Activated CD4-positive, alpha-beta T cell treated with anti-CD3 and anti-CD28 coated beads, Interleukin-2, amount 50 U/mL, for 24 hours (primary cell): ENCODE data around the gene TMPRSS3.

ENCODE experiments used
- DNase-seq, 2 donors: peaks; one replicate each; pipeline ENCODE4 v3.0.0-alpha.2; 2020; ENCODE audit warnings: low read depth in 1 of 2, low spot score in 1 of 2

TMPRSS3 gene

GRCh38 chr21:42429021-42429420 lies 33.2 kb upstream of the TMPRSS3 start:
- DNase-seq, result no peak

- DNase-seq, result no peak
Measured at GRCh38 chr21:42427809-42428419, 32.1 kb upstream of the TMPRSS3 start.

- no peak for DNase-seq
Measured at GRCh38 chr21:42426876-42427480, 31.1 kb upstream of the TMPRSS3 start.

- DNase-seq, result no peak
Measured at GRCh38 chr21:42426424-42426823, 30.6 kb upstream of the TMPRSS3 start.

GRCh38 chr21:42425591-42425990 lies 29.7 kb upstream of the TMPRSS3 start:
- DNase-seq, result no peak

- DNase-seq, result peak in 1 of 2 donors; percentile 49
Measured at GRCh38 chr21:42424914-42425541, 29.2 kb upstream of the TMPRSS3 start.

GRCh38 chr21:42423685-42424084 lies 27.8 kb upstream of the TMPRSS3 start:
- DNase-seq, result no peak

- DNase-seq, result no peak
Measured at GRCh38 chr21:42423197-42423675, 27.4 kb upstream of the TMPRSS3 start.

GRCh38 chr21:42421018-42421793 lies 25.4 kb upstream of the TMPRSS3 start:
- no peak for DNase-seq

GRCh38 chr21:42419845-42420244 lies 24.0 kb upstream of the TMPRSS3 start:
- no peak for DNase-seq

GRCh38 chr21:42418886-42419285 lies 23.0 kb upstream of the TMPRSS3 start:
- DNase-seq, result no peak

- DNase-seq, result no peak
Measured at GRCh38 chr21:42417533-42417932, 21.7 kb upstream of the TMPRSS3 start.

GRCh38 chr21:42414928-42415769 lies 19.3 kb upstream of the TMPRSS3 start:
- DNase-seq, result peak; percentile 78 to 96

- no peak for DNase-seq
Measured at GRCh38 chr21:42414553-42414927, 18.7 kb upstream of the TMPRSS3 start.

GRCh38 chr21:42414066-42414465 lies 18.2 kb upstream of the TMPRSS3 start:
- DNase-seq, result no peak

- DNase-seq, result no peak
Measured at GRCh38 chr21:42413500-42413899, 17.6 kb upstream of the TMPRSS3 start.

GRCh38 chr21:42413093-42413492 lies 17.2 kb upstream of the TMPRSS3 start:
- no peak for DNase-seq

- DNase-seq, result no peak
Measured at GRCh38 chr21:42412636-42412933, 16.7 kb upstream of the TMPRSS3 start.

GRCh38 chr21:42411891-42412635 lies 16.2 kb upstream of the TMPRSS3 start:
- DNase-seq, result no peak

GRCh38 chr21:42411197-42411869 lies 15.5 kb upstream of the TMPRSS3 start:
- no peak for DNase-seq
